Thoracic aorta (tissue), 2 donors: ENCODE data around the gene ROS1. TPM values are rescaled to one million over a fixed set of nuclear protein-coding genes. Genes with fewer than 3 reads are reported as not detected.
"Not testable (repeated sequence)": the region's sequence is repeated elsewhere in the genome, so short reads cannot be mapped to it uniquely, and the experiment has no call there.

Source experiments
- ATAC-seq: fragments of 150-250 bp; one replicate; pipeline ENCODE4 v1.8.0; 2017; ENCODE audit warnings: low read depth; ENCODE audit not compliant: insufficient number of reproducible peaks, low FRiP score
- DNase-seq: peaks from one replicate; pipeline ENCODE4 v3.0.0-alpha.2; 2020; ENCODE audit warnings: low spot score
- H3K27ac ChIP-seq, 2 donors: fragments of 200-600 bp; sonication (generic); 1 replicate in 1 of 2; 2 replicates in 1 of 2; pipeline ENCODE4 v1.5.1; 2016; ENCODE audit warnings: mild to moderate bottlenecking in 2 of 2, moderate library complexity in 2 of 2
- H3K27me3 ChIP-seq: fragments of 200-600 bp; sonication (generic); replicated peaks from 2 replicates; pipeline ENCODE4 v1.6.0; 2016; ENCODE audit warnings: mild to moderate bottlenecking; ENCODE audit not compliant: insufficient read depth
- H3K36me3 ChIP-seq: fragments of 200-600 bp; sonication (generic); one replicate; pipeline ENCODE4 v1.5.1; 2016
- H3K4me1 ChIP-seq, 2 donors: fragments of 200-600 bp; sonication (generic); 1 replicate in 1 of 2; 2 replicates in 1 of 2; pipeline versions ENCODE4 v1.5.1 to v1.6.0; 2016; ENCODE audit warnings: low read depth in 2 of 2, mild to moderate bottlenecking in 1 of 2; ENCODE audit not compliant: control insufficient read depth in 1 of 2
- H3K4me3 ChIP-seq: fragments of 200-600 bp; sonication (generic); 2 replicates; pipeline ENCODE4 v1.5.1; 2016; ENCODE audit warnings: mild to moderate bottlenecking
- H3K9me3 ChIP-seq: fragments of 200-600 bp; sonication (generic); 2 replicates; pipeline ENCODE4 v1.5.1; 2016
- total RNA-seq, 2 donors: library from RNA; depleted of rRNA; stranded (reverse); fragments of >200 nt; gene quantifications; one replicate each; pipeline versions ENCODE4 v1.1.0 to v1.2.3, GENCODE V29; 2016
- TF ChIP-seq, protein P1 (sequence below): fragments of 200-600 bp; sonication (generic); IDR thresholded peaks from one replicate; pipeline ENCODE4 v1.5.1; 2019; ENCODE audit warnings: antibody characterized with exemption

ROS1 gene
- total RNA-seq, 2 donors from 2014 or later: not detected

DNA sequence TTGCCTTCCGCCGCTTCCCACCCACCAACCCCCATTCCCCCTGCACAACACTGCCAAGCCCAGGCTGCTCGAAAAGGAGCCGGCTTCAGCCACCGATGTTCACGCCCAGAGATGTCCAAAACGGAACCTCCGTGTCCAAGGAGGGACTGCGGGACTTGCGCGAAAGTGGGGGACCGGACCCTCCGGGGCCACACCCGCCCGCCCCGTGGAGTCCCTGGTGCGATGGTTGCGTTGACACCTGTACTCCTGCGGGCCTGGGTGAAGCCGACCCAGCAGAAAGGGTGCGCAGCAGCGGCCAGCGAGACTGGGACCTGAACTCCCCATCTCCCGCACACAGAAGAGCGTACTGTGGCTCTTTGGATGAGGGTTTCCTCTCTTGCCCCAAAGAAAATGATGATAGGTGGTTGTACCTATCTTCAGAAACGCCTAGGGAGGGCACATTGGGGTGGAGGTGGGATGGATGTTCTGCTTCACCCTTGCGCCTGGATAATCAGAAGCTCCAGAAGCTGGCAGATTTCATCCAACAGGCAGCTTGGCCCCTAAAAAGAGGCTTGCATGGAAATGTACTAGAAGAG, 162.3 kb downstream of the ROS1 start:
- ATAC-seq (no peak), DNase-seq (no peak)
- H3K4me1 ChIP-seq: peaks cover 8 to 21% of the 10 kb centered on the region in 2 donors
- no peaks in the 10 kb centered on the region for H3K36me3 ChIP-seq
- H3K9me3 ChIP-seq: no peaks in the 10 kb centered on the region
- no peak overlapping the region for H3K4me3 ChIP-seq
- TF ChIP-seq, protein P1, sequence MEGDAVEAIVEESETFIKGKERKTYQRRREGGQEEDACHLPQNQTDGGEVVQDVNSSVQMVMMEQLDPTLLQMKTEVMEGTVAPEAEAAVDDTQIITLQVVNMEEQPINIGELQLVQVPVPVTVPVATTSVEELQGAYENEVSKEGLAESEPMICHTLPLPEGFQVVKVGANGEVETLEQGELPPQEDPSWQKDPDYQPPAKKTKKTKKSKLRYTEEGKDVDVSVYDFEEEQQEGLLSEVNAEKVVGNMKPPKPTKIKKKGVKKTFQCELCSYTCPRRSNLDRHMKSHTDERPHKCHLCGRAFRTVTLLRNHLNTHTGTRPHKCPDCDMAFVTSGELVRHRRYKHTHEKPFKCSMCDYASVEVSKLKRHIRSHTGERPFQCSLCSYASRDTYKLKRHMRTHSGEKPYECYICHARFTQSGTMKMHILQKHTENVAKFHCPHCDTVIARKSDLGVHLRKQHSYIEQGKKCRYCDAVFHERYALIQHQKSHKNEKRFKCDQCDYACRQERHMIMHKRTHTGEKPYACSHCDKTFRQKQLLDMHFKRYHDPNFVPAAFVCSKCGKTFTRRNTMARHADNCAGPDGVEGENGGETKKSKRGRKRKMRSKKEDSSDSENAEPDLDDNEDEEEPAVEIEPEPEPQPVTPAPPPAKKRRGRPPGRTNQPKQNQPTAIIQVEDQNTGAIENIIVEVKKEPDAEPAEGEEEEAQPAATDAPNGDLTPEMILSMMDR: no peak
- no peak overlapping the region for H3K27ac ChIP-seq
- peaks cover 25% of the 10 kb centered on the region for H3K27me3 ChIP-seq

DNA sequence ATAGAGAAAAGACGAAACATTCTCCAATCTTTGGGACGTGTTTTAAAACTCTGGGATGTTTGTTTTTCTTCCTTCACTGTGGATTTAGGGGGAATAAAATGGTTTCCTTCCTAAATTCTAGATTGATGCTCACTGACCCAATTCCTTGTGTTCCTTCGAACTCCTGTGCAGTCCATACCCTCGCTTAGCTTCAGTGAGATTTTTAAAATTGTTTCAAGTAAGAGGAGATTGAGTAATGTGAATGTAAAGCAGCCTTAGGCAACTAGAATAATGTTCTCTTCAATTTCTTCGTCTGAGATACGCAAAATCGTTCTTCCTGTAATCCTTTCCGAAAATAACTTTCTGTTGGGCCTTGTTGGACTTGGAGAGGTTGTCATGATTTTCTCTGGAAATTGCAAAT, 162.9 kb downstream of the ROS1 start:
- Histone ChIP-seq H3K9me3 (no peaks in the 10 kb centered on the region), H3K27ac (no peak overlapping the region), H3K4me1 (peaks cover 8 to 21% of the 10 kb centered on the region in 2 donors), H3K36me3 (no peaks in the 10 kb centered on the region), H3K4me3 (no peak overlapping the region), H3K27me3 (peaks cover 22% of the 10 kb centered on the region)
- ATAC-seq (no peak), DNase-seq (no peak)
- TF ChIP-seq, protein P1: no peak

DNA sequence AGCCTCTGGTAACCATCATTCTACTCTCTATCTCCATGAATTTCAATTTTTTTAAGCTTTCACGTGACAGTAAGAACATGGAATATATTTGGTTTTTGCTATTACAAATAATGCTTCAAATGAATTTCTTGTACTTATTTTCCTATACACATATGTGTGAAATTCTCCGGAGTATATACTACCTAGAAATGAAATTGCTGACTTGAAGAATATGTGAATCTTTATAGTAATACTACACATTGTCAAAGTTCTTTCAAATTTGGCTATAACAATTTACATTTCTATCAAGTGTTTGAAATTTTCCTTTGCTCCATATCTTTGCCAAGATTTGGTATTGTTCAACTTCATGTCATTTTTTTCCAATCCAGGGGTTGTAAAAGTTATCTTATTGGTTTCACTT, 172.0 kb downstream of the ROS1 start:
- Histone ChIP-seq H3K27me3 (no peaks in the 10 kb centered on the region), H3K4me3 (no peak overlapping the region), H3K4me1 (no peaks in the 10 kb centered on the region), H3K27ac (no peak overlapping the region), H3K36me3 (no peaks in the 10 kb centered on the region), H3K9me3 (no peaks in the 10 kb centered on the region)
- no peak for DNase-seq
- TF ChIP-seq, protein P1: no peak
- no peak for ATAC-seq

DNA sequence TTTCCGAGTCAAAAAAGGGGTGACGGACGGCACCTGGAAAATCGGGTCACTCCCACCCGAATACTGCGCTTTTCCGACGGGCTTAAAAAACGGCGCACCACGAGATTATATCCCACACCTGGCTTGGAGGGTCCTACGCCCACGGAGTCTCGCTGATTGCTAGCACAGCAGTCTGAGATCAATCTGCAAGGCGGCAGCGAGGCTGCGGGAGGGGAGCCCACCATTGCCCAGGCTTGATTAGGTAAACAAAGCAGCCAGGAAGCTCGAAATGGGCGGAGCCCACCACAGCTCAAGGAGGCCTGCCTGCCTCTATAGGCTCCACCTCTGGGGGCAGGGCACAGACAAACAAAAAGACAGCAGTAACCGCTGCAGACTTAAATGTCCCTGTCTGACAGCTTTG, 180.8 kb downstream of the ROS1 start:
- not testable (repeated sequence) for H3K36me3 ChIP-seq, H3K4me3 ChIP-seq, H3K4me1 ChIP-seq, H3K9me3 ChIP-seq, H3K27me3 ChIP-seq, DNase-seq, ATAC-seq, H3K27ac ChIP-seq

DNA sequence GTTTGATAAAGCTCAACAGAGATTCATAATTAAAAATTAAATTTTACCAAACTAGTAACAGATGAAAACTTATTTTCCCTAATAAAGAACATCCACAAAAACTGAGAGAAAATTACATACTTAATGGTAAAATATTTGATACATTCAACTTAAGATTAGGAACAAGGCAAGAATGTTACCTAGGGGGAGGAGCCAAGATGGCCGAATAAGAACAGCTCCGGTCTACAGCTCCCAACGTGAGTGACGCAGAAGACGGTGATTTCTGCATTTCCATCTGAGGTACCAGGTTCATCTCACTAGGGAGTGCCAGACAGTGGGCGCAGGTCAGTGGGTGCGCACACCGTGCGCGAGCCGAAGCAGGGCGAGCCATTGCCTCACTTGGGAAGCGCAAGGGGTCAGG, 181.2 kb downstream of the ROS1 start:
- H3K4me1 ChIP-seq, DNase-seq, ATAC-seq, H3K9me3 ChIP-seq, H3K27me3 ChIP-seq, H3K36me3 ChIP-seq, H3K27ac ChIP-seq, H3K4me3 ChIP-seq: not testable (repeated sequence)

Other genes starting within 250 kb of the ROS1 start
- gene VGLL2, start 160.4 kb downstream of the ROS1 start, total RNA-seq: not detected
- 10 to 100 TPM in 1 of 2 donors, 1 to 10 TPM in 1; 6.4 to 33.2 TPM for gene DCBLD1, start 56.7 kb upstream of the ROS1 start, total RNA-seq
- gene GOPC, start 176.6 kb upstream of the ROS1 start, total RNA-seq: 10 to 100 TPM; 29.5 to 31.5 TPM
- gene NUS1, start 249.5 kb upstream of the ROS1 start, total RNA-seq: 10 to 100 TPM; 16.2 to 30.9 TPM